ENCODE results near the gene HECTD4. TPM values are rescaled to one million over a fixed set of nuclear protein-coding genes. Genes with fewer than 3 reads are reported as not detected.
"Not testable (repeated sequence)": the region's sequence is repeated elsewhere in the genome, so short reads cannot be mapped to it uniquely, and the experiment has no call there.

HECTD4 gene
- total RNA-seq, 1 donor from 2014 or later, result 34.8 TPM

- ATAC-seq (no peak), DNase-seq (ENCODE audit: low spot score) (no peak)
Observed at GRCh38 chr12:112354399-112354798, 27.8 kb downstream of the HECTD4 start.

- DNase-seq (ENCODE audit: low spot score) (no peak), ATAC-seq (no peak)
Observed at GRCh38 chr12:112353393-112353792, 28.8 kb downstream of the HECTD4 start.

GRCh38 chr12:112352921-112353320 is 29.3 kb downstream of the HECTD4 start:
- DNase-seq (ENCODE audit: low spot score) (no peak), ATAC-seq (no peak)

- DNase-seq (ENCODE audit: low spot score), result no peak
- ATAC-seq, result no peak
Observed at GRCh38 chr12:112350593-112351592, 31.3 kb downstream of the HECTD4 start.

GRCh38 chr12:112349431-112349830 is 32.8 kb downstream of the HECTD4 start:
- ATAC-seq, result no peak
- DNase-seq (ENCODE audit: low spot score), result no peak

DNA sequence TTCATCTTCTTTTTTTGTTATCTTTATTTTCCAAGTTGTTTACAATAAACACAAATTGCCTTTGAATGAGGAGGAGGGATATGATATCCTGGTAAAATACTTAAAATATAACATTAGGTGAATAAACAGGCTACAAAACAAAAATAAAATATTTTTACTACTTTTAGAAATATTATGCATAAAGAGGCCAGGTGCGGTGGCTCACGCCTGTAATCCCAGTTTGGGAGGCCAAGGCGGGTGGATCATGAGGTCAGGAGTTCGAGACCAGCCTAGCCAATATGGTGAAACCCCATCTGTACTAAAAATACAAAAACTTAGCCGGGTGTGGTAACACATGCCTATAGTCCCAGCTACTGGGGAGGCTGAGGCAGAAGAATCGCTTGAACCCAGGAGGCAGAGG is 33.3 kb downstream of the HECTD4 start:
- not testable (repeated sequence) for DNase-seq (ENCODE audit: low spot score); ATAC-seq

GRCh38 chr12:112347581-112347982 is 34.6 kb downstream of the HECTD4 start:
- ATAC-seq (no peak), DNase-seq (ENCODE audit: low spot score) (no peak)

- ATAC-seq, result no peak
Observed at GRCh38 chr12:112346194-112346593, 36.0 kb downstream of the HECTD4 start.

DNA sequence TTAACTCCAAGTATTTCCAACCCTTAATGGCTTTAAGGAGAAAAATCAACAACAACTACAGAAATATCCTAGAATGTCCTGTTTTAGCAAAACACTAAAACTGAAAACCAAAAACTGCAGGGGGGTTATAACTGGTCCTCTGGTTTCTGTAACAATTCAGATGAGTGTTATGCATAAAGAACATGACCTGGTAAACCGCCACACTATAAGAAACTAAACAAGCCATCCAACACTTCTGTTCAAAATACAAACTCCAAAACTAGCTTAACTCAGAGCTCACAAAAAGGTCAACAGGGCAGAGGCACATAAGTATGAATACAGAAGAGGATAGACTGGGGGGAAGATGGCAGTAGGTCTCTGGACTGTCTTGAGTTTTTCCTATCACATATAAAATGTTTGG is 38.0 kb downstream of the HECTD4 start:
- no peak for DNase-seq (ENCODE audit: low spot score)
- no peak for ATAC-seq

More at GRCh38 chr12:112346194-112346593, 36.0 kb downstream of the HECTD4 start:
- no peak for DNase-seq (ENCODE audit: low spot score)

DNA sequence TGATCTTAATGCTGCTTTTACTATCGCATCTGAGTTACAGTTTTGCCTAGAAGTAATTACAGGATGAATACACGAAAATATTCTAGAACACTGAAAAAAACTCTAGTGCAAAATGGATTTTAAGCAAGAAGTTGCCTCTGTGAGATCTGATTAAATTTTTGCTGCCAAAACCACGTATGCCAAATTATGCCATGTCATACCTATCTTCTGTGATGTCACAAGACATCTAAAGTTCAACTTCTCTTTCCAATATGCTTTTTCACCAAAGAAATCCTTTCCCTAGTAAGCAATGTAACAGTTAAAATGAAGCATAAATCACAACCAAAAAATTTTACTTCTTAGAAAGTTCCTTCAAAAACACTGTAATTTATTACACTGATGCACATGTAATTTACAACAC is 39.6 kb downstream of the HECTD4 start:
- ATAC-seq (no peak), DNase-seq (ENCODE audit: low spot score) (no peak)

- ATAC-seq (peak; percentile 71), DNase-seq (ENCODE audit: low spot score) (no peak)
Observed at GRCh38 chr12:112341046-112341825, 41.0 kb downstream of the HECTD4 start.

DNA sequence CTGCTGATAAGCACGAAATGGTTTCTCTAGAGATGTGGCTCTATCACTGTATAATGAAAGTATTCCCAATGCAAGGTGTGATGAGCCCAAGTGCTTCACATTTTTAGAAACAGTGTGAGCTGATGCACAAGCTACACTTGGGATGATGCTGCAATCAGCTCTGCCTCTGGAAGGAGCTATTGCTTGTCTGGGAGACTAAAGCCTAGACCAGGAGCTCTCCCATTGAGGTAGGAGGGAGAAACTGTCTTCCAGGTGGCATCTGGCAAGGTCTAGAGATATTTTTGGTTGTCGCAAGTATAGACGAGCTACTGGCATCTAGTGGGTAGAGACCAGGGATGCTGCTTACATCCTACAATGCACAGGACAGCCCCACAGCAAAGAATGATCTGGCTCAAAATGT is 42.0 kb downstream of the HECTD4 start:
- DNase-seq (ENCODE audit: low spot score) (no peak), ATAC-seq (no peak)

DNA sequence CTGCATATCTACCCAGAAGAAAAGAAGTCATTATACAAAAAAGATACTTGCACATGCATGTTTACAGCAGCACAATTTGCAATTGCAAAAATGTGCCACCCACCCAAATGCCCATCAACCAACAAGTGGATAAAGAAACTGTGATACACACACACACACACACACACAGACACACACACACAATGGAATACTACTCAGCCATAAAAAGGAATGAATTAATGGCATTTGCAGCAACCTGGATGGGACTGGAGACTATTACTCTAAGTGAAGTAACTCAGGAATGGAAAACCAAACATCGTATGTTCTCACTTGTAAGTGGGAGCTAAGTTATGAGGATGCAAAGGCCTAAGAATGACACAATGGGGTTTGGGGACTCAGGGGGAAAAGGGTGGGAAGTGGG is 47.2 kb downstream of the HECTD4 start:
- ATAC-seq; DNase-seq (ENCODE audit: low spot score): not testable (repeated sequence)

- no peak for ATAC-seq
Observed at GRCh38 chr12:112333019-112333418, 49.2 kb downstream of the HECTD4 start.

DNA sequence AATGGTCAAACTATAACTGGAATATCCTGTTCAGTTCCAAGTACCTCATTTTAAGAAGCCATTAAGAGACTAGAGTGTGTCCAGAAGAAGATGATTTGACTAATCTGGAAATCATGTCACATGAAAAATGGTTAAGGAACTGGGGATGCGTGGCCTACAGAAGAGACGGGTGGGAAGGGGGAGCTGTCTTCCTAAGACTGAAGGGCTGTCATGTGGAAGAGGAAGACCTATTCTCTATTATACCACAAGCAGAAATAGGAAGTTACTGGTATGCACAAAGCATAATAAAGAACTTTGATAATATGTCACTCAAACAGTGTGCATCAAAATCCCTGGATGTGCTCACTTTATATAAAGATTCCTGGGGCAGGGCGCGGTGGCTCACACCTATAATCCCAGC is 50.3 kb downstream of the HECTD4 start:
- ATAC-seq, result no peak
- no peak for DNase-seq (ENCODE audit: low spot score)

More at GRCh38 chr12:112333019-112333418, 49.2 kb downstream of the HECTD4 start:
- DNase-seq (ENCODE audit: low spot score), result no peak

GRCh38 chr12:112330706-112331105 is 51.5 kb downstream of the HECTD4 start:
- DNase-seq (ENCODE audit: low spot score) (no peak), ATAC-seq (no peak)

DNA sequence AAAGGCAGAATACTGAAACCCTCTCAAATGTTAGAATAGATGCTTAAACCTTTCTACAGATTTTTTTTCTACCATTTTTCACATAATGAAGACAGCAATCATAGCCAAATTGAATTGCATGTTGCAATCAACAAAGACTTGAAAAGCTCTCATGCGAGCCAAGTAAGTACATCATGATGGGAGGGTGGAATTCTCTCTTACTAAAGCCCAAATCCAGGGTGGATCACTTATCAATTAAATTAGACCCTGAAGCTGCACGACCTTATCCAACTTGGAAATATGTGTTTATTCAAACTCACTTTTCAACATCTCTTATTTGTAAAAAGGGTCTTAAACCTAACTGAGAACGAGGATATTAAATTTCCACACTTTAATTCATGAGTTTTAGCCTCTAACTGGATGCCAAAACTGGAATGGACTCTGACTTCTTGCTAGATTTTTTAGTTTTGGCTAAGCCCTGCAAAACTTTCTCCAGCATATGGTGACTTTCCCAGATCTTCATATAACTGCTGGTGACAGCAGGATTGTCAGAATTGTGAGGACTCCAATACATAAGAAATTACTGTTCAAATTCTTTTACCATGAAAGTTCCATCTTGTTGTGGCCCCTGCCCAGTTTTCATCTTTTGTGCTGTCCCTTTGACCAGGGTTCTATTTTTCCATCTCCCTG is 53.6 kb downstream of the HECTD4 start:
- peak; percentile 83 for ATAC-seq
- no peak for DNase-seq (ENCODE audit: low spot score)

- DNase-seq (ENCODE audit: low spot score), result no peak
- ATAC-seq, result no peak
Observed at GRCh38 chr12:112327209-112327938, 54.9 kb downstream of the HECTD4 start.

DNA sequence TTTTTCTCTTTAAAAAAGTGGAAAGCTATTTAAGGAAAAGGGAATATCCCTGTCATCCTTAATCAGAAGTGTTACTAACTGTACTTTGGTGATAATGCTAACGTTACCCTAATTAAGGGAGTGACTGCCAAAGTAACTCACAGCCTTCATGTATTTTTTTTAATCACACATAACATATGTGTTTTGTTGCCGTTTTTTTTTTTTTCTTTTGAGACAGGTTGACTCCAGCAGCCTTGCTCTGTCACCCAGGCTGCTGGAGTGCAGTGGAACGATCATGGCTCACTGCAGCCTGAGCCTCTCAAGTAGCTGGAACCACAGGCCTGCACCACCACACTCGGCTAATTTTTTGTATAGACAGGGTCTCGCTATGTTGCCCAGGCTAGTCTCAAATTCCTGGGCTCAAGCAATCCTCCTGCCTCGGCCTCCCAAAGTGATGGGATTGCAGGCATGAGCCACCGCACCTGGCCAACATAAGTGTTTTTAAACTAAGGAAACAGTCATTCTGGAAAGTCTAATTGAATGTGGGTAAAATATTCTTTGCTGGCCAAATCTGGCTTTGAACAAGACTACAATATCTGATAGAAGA is 56.5 kb downstream of the HECTD4 start:
- no peak for ATAC-seq
- no peak for DNase-seq (ENCODE audit: low spot score)

GRCh38 chr12:112325157-112325556 is 57.1 kb downstream of the HECTD4 start:
- ATAC-seq, result no peak
- no peak for DNase-seq (ENCODE audit: low spot score)
